ENCODE measurements around the gene DKK1.

DNA sequence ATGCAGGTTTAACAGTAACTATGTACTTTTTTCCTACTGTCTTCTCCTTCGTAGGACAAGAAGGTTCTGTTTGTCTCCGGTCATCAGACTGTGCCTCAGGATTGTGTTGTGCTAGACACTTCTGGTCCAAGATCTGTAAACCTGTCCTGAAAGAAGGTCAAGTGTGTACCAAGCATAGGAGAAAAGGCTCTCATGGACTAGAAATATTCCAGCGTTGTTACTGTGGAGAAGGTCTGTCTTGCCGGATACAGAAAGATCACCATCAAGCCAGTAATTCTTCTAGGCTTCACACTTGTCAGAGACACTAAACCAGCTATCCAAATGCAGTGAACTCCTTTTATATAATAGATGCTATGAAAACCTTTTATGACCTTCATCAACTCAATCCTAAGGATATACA lies 2.4 kb downstream of the DKK1 start:
- TF ChIP-seq SUZ12 (IDR thresholded peaks at IDR 0.05; ENCODE audit: extremely low read depth, insufficient read depth, insufficient read length) (no peak), YY1 (IDR thresholded peaks at IDR 0.05; ENCODE audit: insufficient read depth, insufficient read length) (no peak)

Measured in NT2/D1 (cell line).